ENCODE data around the gene SKAP2. TPM values are rescaled to one million over a fixed set of nuclear protein-coding genes. Genes with fewer than 3 reads are reported as not detected.
A peak's percentile ranks its signal among the peaks of the same experiment; 100 is the strongest.

SKAP2 gene
- polyA plus RNA-seq, 3 donors, result 19.2 to 204 (median 158) TPM

DNA sequence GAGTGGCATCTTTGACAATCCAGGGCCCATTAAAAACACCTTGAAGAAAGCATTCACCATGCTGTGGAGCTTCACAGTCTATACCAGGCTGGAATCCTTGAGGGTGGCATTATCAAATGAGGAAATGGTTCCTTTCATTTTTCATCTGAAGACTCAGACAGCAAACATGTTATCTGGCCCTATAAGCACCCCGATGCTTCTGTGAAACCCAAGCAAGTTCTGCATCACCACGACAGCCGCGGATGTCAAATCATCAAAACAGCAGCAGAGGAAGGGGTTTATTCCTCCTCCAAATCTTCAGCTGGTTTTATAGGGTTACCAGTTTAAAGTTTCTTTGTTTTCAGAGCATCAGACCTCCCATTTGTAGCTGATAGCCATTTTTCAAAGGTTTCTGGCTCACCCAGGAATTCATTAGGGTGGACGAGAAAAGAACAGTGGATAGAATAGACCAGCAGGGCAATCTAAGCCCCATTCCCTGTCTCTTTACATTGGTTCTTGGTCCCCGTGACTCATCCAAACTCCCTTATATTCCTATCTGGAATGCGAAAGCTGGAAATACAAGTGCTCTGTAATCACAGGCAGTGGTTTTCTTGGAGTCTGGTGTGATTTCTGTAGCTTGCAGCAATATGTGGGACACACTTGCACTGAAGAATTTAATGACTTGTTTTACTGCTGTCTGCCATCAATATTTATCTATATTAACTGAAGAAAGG, 217.9 kb downstream of the SKAP2 start:
- H3K79me2 ChIP-seq (ENCODE audit: insufficient read depth, low read length), result no peaks in the 10 kb centered on the region
- Mint-ChIP-seq H3K27me3 (ENCODE audit: low read depth in 3 of 3) (no peaks in the 10 kb centered on the region), H3K36me3 (peaks cover 2 to 14% of the 10 kb centered on the region in 2 donors), H3K9me3 (no peaks in the 10 kb centered on the region), H3K27ac (no peak overlapping the region), H3K4me1 (peaks cover 19% of the 10 kb centered on the region), H3K4me3 (no peak overlapping the region)
- no peak for DNase-seq
- H3K27ac ChIP-seq (ENCODE audit: low read depth in 1 of 2, low read length in 2 of 2), result no peak overlapping the region
- no peak for TF ChIP-seq CTCF (IDR thresholded peaks at IDR 0.05)
- peaks cover 10 to 18% of the 10 kb centered on the region in 2 donors for H3K4me1 ChIP-seq (ENCODE audit: control insufficient read depth in 1 of 2, insufficient read depth in 2 of 2, low read length in 2 of 2)
- intact Hi-C loops (cut with micrococcal nuclease), result no loop called here
- no peaks in the 10 kb centered on the region for H4K20me1 ChIP-seq (ENCODE audit: insufficient read depth, low read length)
- no peaks in the 10 kb centered on the region for H3K9me3 ChIP-seq (replicated peaks in 1 of 2; ENCODE audit: control insufficient read depth in 1 of 2, insufficient read depth in 1 of 2, low read length in 2 of 2)
- H3K27me3 ChIP-seq (ENCODE audit: control insufficient read depth in 2 of 2, insufficient read depth in 2 of 2, low read length in 2 of 2), result no peaks in the 10 kb centered on the region
- 100% methylated on average over 1 of the region's 7 CpGs for WGBS (ENCODE audit: insufficient coverage)
- H2AFZ ChIP-seq (ENCODE audit: insufficient read depth, low read depth, low read length, poor library complexity, severe bottlenecking), result no peak overlapping the region
- H3K36me3 ChIP-seq (replicated peaks in 1 of 2; ENCODE audit: control insufficient read depth in 1 of 2, insufficient read depth in 2 of 2, low read length in 2 of 2), result no peaks in the 10 kb centered on the region
- H3K4me3 ChIP-seq (replicated peaks in 1 of 3; ENCODE audit: low read depth in 2 of 3, low read length in 3 of 3), result no peak overlapping the region
- no peak overlapping the region for H3K4me2 ChIP-seq (replicated peaks; ENCODE audit: extremely low read depth, low read length, poor library complexity, severe bottlenecking)
- H3K9ac ChIP-seq (ENCODE audit: insufficient read depth, low read length, poor library complexity, severe bottlenecking), result no peak overlapping the region

GRCh38 chr7:26645121-26645520, 219.3 kb downstream of the SKAP2 start:
- no peak overlapping the region for H3K27ac ChIP-seq (ENCODE audit: low read depth in 1 of 2, low read length in 2 of 2)
- no peaks in the 10 kb centered on the region for H4K20me1 ChIP-seq (ENCODE audit: insufficient read depth, low read length)
- no peak overlapping the region for H2AFZ ChIP-seq (ENCODE audit: insufficient read depth, low read depth, low read length, poor library complexity, severe bottlenecking)
- H3K4me3 ChIP-seq (replicated peaks in 1 of 3; ENCODE audit: low read depth in 2 of 3, low read length in 3 of 3), result no peak overlapping the region
- no peak overlapping the region for H3K4me2 ChIP-seq (replicated peaks; ENCODE audit: extremely low read depth, low read length, poor library complexity, severe bottlenecking)
- peaks cover 19% of the 10 kb centered on the region for H3K4me1 Mint-ChIP-seq
- no peak for TF ChIP-seq CTCF (IDR thresholded peaks at IDR 0.05)
- no peaks in the 10 kb centered on the region for H3K9me3 Mint-ChIP-seq
- no peaks in the 10 kb centered on the region for H3K79me2 ChIP-seq (ENCODE audit: insufficient read depth, low read length)
- H3K9ac ChIP-seq (ENCODE audit: insufficient read depth, low read length, poor library complexity, severe bottlenecking), result no peak overlapping the region
- peak; percentile 3 to 8 (median 6) for DNase-seq
- H3K4me3 Mint-ChIP-seq, result no peak overlapping the region
- H3K27me3 ChIP-seq (ENCODE audit: control insufficient read depth in 2 of 2, insufficient read depth in 2 of 2, low read length in 2 of 2), result no peaks in the 10 kb centered on the region
- H3K27ac Mint-ChIP-seq, result peak overlapping the region in 1 of 7 donors; percentile 57
- WGBS (ENCODE audit: insufficient coverage), result 0% methylated on average over 5 of the region's 6 CpGs
- no peaks in the 10 kb centered on the region for H3K36me3 ChIP-seq (replicated peaks in 1 of 2; ENCODE audit: control insufficient read depth in 1 of 2, insufficient read depth in 2 of 2, low read length in 2 of 2)
- H3K36me3 Mint-ChIP-seq, result peaks cover 2 to 11% of the 10 kb centered on the region in 2 donors
- peaks cover 10 to 18% of the 10 kb centered on the region in 2 donors for H3K4me1 ChIP-seq (ENCODE audit: control insufficient read depth in 1 of 2, insufficient read depth in 2 of 2, low read length in 2 of 2)
- intact Hi-C loops (cut with micrococcal nuclease), result no loop called here
- no peaks in the 10 kb centered on the region for H3K9me3 ChIP-seq (replicated peaks in 1 of 2; ENCODE audit: control insufficient read depth in 1 of 2, insufficient read depth in 1 of 2, low read length in 2 of 2)
- no peaks in the 10 kb centered on the region for H3K27me3 Mint-ChIP-seq (ENCODE audit: low read depth in 3 of 3)

Measured in CD14-positive monocyte (primary cell).